Measurements from ENCODE around the gene IFNLR1.
A peak's percentile ranks its signal among the peaks of the same experiment; 100 is the strongest.

The IFNLR1 gene

DNA sequence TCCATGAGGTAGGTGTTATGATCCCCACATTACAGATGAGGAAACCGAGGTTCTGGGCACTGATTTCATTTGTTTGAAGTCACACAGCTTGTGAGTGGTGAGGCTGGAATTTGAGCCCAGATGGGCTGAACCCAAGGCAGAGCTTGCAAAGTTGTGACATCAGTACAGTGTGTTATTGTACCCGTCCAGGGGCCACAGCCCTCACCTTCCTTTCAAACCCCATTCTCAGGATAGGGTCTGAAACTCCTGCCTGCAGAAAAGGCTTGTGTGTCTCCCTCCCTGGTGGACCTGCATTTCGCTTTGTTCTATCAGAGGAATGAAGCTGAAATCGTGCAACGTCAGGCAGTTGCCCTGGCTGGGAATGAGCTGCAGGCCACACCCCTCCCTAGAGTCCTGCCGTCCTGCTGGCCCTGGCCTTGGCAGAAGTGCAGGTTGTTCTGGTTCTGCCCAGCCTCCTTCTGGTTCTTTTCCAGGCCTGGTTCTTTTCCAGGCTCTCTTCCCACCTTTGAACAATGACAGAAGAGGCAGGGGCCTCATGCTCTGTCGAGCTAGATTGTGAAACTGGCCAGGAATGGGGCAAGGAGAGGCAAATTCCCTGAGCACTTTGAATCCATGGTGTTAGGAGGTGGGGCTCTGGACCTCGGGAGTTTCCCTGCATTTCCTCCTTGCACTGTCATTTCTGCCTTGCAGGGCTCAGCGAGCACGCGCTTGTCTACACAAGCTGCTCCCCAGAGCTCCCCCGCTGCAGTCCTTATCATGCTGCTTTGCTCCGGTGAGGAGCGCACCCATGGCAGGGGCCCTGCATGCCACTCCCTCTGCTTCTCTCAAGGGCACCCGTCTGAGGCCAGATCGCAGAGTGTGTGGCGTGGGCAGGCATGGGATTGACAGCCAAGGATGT lies 67.0 kb downstream of the IFNLR1 start:
- no peak for DNase-seq

GRCh38 chr1:24119489-24119858 lies 67.6 kb downstream of the IFNLR1 start:
- DNase-seq: no peak

DNA sequence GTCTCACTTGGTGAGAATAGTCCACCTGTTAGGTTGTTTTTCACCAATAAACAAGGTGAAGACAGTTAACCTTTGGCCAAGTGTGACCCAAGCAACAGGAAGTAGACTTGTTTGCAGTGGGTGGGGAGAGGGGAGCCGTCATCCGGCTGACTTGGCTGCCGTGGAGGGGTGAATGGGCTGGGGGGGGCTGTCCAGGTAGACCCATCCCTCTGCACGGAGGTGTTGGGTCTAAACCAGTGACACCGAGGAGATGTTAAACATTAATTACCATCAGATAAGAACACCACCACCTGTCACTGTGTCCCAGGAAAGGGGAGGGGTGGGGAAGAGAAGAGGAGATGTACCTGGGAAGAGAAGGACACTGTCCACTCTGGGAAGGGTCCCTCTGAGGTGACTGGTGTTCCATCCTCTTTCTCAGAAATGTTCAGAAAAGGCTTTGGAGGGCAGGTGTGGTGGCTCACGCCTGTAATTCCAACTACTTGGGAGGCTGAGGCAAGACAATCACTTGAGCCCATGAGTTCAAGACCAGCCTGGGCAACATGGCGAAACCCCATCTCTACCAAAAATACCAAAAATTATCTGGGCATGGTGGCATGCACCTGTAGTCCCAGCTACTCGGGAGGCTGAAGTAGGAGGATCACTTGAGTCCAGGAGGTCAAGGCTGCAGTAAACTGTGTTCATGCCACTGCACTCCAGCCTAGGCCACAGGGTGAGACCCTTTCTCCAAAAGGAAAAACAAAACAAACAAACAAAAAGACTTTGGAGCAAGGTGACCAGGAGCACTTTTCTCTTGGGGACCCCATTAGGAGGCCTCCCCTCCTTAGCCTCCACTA lies 68.5 kb downstream of the IFNLR1 start:
- no peak for DNase-seq

GRCh38 chr1:24117722-24118409 lies 69.2 kb downstream of the IFNLR1 start:
- DNase-seq: no peak

DNA sequence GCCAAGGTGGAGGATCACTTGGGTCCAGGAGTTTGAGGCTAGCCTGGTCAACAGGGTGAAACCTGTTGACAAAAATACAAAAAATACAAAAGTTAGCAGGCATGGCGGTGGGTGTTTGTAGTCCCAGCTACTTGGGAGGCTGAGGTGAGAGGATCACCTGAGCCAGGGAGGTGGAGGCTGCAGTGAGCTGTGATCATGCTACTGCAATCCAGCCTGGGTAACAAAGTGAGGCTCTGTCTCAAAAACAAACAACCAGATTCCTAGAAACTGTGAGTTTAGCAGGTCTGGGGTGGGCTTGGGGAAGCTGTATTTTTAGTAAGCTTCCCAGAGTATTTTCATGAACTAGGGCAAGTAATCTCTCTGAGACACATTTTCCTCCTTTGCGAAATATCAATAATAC lies 70.0 kb downstream of the IFNLR1 start:
- no peak for DNase-seq

- no peak for DNase-seq
Observed at GRCh38 chr1:24114753-24115152, 72.3 kb downstream of the IFNLR1 start.

GRCh38 chr1:24113641-24114033 lies 73.5 kb downstream of the IFNLR1 start:
- no peak for DNase-seq

DNA sequence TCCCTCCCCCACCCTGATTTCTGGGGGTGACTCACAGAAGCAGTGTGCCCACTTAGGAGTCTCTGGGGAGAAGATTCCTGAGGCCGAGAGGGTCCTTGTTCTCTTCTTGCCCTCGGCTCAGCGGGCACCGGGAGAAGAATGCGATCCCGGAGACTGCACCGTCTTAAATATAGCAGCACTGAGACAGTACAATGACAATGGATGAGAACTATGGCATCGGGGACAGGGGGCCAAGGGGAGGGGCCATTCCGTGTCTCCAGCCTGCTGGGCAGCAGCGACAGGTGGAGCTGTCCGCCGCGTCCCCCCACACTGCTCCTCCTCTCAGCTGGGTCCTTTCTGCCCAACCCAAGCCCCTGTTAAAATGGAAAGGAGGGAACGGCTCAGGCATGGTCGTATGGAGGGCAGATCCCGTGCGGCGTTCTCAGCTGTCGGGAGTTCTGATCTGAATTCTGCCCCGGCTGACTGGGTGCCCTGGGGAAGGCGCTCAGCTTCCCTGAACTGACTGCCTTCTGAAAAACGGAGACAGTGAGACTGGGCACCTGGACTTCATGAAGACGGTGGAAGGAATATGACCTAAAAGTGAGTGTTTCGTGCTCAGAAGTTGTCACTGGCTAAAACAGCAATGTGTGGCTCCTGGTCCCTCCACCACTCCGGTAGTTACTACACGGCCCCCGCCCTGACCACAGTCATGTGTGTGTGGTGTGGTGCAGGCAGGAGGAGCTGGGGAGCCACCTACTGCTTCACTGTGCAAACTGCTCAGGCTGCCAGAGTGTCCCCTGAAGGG lies 74.9 kb downstream of the IFNLR1 start, which contains the start of gene MYOM3:
Gene MYOM3, minus strand, starts transcription at position 140 of the 784 bp plus-strand sequence. CDS start 3,499 bp downstream, outside the sequence.
- DNase-seq: peak; percentile 40 to 53

GRCh38 chr1:24111262-24111995 lies 75.7 kb downstream of the IFNLR1 start:
- no peak for DNase-seq

GRCh38 chr1:24110642-24111261 lies 76.3 kb downstream of the IFNLR1 start:
- DNase-seq: no peak

DNA sequence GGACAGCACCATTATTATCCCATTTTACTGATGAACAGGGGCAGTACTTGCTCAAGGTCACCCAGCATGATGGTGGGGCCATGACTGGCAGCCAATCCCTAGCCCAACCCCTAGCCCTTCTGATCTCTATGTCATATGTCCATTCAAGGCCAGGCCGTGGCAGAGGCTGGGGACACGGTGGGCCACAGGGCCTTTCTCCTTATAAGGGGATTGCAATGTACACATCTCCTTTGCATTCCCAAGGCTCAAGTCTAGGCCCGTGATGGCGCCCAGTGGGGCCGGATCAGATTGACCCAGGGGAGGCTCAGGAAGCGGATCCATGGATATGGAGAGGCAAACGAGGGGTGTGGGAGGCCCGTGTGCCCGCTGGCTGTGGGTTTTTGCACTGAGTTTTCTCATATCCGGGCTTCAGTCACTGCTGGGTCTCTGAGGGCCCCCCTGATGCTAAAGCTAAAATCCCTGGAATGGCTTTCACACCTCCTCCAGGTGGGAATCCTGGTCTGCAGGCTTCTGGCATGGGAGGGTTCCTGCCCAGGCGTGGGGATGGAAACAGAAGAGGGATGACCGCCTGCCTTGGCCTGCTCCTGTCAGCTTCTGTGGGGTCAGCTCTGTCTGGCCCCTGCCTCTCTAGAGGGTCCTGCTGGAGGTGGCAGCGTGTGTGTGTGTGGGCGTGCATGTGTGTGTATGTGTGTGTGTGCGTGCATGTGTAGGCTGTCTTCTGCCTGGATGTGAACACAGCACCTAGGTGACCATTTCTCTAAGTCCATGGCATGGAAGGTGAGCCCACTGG lies 77.2 kb downstream of the IFNLR1 start:
- DNase-seq: no peak

DNA sequence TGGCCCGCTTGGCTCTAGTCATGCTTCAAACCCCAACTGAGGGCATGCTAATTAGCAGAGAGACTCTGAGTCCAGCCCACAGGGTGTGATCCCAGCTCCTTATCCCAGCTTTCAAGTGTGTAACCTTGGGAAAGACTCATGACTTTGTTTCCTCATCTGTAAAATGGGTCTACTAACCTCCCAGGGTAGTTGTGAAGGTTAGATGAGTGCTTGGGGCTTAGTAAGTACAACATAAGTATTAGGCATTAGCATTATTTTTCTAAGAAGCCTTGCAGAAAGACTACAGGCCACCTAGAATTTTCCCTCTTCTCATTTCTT lies 78.0 kb downstream of the IFNLR1 start:
- DNase-seq: no peak

DNA sequence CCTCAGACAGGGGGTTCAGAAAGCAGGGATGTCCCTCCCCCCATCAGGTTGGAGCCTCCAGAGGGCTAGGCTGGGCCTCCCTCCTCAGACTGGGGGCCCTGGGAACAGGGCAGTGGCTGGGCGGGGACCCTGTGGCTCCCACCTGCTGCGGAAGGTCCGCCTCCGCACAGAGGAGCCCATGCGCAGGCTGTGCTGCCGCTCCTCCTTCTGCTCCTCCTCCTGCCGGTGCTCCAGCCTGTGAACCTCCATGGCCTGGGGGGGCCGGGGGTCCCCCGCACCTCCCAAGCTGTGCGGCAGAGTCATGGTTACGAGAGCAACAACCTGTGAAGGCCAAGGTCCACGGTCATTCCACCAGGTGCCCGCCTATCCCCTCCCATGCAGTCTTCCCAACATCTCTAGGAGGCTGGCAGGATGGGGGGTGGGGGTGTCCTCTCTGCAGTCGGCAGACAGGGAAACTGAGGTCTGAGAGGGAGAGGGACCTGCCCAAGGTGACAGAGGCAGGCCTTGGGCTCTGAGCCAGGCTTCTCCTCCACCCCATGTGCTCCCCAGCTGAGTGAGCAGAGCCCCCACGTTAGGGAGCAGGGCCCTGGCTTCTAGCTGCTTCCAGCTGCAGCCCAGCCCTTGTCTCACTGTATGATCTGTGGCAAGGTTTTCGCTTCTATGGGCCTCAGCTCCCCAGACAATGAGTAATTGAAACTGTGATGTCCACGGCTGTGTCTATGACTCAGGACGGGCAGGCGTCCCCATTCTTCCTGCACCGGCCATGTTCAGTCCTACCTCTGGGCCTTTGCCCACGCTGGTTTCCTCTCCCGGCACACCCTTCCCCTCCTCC lies 78.5 kb downstream of the IFNLR1 start:
- no peak for DNase-seq

DNA sequence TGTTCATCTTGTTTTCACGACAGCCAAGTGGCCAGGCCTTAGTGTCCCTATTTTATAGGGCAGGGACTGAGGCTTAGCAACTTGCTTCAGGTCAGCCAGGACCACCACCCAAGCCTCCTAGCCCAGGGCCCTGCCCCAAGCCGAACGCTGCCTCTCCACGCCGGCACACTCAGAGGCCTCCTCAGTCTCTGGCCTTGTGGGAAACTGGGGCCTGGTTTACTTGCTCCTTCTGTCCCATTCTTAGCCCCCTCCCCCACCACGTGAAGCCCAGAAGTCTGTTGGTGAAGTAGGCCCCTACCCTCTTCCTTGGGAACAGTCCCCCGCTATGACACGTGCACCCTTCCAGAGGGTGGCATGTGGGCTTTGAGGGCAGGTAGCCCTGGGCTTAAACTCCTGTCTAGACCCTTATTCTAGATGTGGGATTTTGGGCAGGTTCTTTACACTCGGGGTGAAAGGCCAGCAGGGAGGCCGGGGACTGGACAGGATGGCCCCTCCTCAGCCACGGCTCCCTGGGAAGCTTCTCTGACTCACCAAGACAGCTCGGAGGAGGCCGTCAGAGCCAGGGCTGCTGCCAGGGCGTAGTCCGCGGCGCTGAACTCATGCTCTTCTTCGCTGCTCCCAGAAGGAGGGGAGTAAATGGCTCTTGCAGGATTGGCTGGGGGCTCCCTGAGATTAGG lies 79.5 kb downstream of the IFNLR1 start:
- DNase-seq: no peak

DNA sequence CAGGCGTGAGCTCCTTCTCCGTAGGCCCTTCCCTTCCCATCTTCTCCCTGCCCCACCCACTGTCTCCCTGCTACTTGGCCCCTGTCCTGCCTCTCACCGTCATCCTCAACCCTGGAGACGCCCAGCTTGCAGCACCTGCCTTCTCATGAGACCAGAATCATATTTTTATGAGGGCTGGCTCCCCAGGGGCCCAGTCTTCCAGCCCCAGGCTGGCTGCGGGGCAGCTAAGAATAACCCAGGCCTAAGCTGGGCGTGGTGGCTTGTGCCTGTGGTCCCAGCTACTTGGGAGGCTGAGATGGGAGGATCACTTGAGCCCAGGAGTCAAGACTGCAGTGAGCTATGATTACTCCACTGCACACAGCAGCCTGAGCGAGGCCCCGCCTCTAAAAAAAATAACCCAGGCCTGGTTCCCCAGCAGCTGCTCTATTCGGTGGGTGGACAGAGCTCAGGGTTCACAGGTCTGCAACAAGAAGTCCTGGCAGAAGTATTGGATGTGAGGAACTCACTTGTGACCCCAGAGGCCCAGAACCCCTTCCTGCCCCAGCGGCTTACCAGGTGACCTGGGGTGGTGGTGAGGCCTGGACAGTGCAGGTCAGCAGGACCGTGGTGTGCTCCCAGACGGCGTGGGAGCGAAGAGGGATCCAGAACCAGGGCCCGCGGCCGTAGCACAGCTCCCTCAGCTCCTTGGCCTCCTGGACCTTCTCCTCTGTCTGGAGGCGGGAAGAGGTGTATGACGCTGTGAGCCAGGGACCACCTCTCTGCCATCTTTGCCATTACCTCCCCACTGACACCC lies 81.5 kb downstream of the IFNLR1 start:
- no peak for DNase-seq

GRCh38 chr1:24104854-24105253 lies 82.2 kb downstream of the IFNLR1 start:
- no peak for DNase-seq
